A673 (cell line): ENCODE results near the gene ZMYND8.

Experiments used
- EZH2 ChIP-seq: fragments of 200-600 bp; sonication (generic); IDR thresholded peaks from 2 replicates; pipeline ENCODE4 v1.6.1; 2017; ENCODE audit warnings: borderline replicate concordance, low read depth, mild to moderate bottlenecking, mixed read lengths, antibody characterized with exemption, low read length; ENCODE audit not compliant: poor library complexity, severe bottlenecking
- TF ChIP-seq, protein P1 (sequence below): fragments of 300-800, 200-600 bp; sonication (generic); conservative IDR thresholded peaks from 2 replicates; pipeline ENCODE4 v1.5.1; 2017; ENCODE audit warnings: low read depth, mild to moderate bottlenecking, antibody characterized with exemption, low read length, moderate library complexity, mixed read lengths

DNA sequence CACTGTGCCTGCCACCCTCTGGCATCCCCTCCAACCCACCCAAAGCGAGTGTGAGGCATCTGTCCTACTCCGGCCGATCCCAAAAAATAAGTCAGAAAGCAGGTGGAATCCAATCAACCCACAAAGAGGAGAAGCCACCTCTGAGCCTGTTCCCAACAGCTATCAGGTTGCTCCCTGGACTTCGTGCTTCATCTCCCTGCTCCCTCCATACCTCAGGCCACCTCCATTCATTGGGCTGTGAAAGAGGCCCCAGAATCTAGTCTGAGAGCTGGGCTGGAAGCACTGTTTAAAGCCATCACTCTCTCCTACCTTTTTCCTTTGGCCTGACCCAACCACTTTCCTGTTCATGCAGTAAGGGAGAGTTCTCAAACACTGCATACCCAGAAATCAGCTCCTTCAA, 106.1 kb downstream of the ZMYND8 start:
- TF ChIP-seq, protein P1, sequence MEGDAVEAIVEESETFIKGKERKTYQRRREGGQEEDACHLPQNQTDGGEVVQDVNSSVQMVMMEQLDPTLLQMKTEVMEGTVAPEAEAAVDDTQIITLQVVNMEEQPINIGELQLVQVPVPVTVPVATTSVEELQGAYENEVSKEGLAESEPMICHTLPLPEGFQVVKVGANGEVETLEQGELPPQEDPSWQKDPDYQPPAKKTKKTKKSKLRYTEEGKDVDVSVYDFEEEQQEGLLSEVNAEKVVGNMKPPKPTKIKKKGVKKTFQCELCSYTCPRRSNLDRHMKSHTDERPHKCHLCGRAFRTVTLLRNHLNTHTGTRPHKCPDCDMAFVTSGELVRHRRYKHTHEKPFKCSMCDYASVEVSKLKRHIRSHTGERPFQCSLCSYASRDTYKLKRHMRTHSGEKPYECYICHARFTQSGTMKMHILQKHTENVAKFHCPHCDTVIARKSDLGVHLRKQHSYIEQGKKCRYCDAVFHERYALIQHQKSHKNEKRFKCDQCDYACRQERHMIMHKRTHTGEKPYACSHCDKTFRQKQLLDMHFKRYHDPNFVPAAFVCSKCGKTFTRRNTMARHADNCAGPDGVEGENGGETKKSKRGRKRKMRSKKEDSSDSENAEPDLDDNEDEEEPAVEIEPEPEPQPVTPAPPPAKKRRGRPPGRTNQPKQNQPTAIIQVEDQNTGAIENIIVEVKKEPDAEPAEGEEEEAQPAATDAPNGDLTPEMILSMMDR = no peak
- TF ChIP-seq EZH2 = no peak
